ENCODE data around the gene MYCBPAP.

The MYCBPAP gene

GRCh38 chr17:50520483-50520882 is 12.2 kb downstream of the MYCBPAP start:
- DNase-seq: no peak

- DNase-seq: no peak
Measured at GRCh38 chr17:50521514-50521913, 13.3 kb downstream of the MYCBPAP start.

- no peak for DNase-seq
Measured at GRCh38 chr17:50522766-50523165, 14.5 kb downstream of the MYCBPAP start.

- no peak for DNase-seq
Measured at GRCh38 chr17:50523208-50523607, 15.0 kb downstream of the MYCBPAP start.

- DNase-seq: no peak
Measured at GRCh38 chr17:50524838-50525237, 16.6 kb downstream of the MYCBPAP start.

- no peak for DNase-seq
Measured at GRCh38 chr17:50527155-50527762, 19.0 kb downstream of the MYCBPAP start.

GRCh38 chr17:50527949-50528474 is 19.8 kb downstream of the MYCBPAP start:
- DNase-seq: no peak

GRCh38 chr17:50529849-50530248 is 21.6 kb downstream of the MYCBPAP start:
- DNase-seq: no peak

- DNase-seq: no peak
Measured at GRCh38 chr17:50531428-50532025, 23.3 kb downstream of the MYCBPAP start.

GRCh38 chr17:50532452-50533024 is 24.3 kb downstream of the MYCBPAP start, which contains the start of gene EPN3:
EPN3 (plus strand) TSS chr17:50532735; CDS start chr17:50536557, 3,822 bp downstream.
- no peak for DNase-seq

GRCh38 chr17:50533185-50533584 is 24.9 kb downstream of the MYCBPAP start:
- no peak for DNase-seq

- DNase-seq: no peak
Measured at GRCh38 chr17:50533720-50534148, 25.5 kb downstream of the MYCBPAP start.

GRCh38 chr17:50534222-50534978 is 26.2 kb downstream of the MYCBPAP start:
- no peak for DNase-seq

GRCh38 chr17:50534979-50535326 is 26.7 kb downstream of the MYCBPAP start:
- no peak for DNase-seq

- no peak for DNase-seq
Measured at GRCh38 chr17:50535407-50535806, 27.2 kb downstream of the MYCBPAP start.

GRCh38 chr17:50536683-50537646 is 28.7 kb downstream of the MYCBPAP start:
- no peak for DNase-seq

GRCh38 chr17:50537721-50538548 is 29.7 kb downstream of the MYCBPAP start:
- DNase-seq: no peak

GRCh38 chr17:50538549-50539410 is 30.5 kb downstream of the MYCBPAP start:
- DNase-seq: no peak

GRCh38 chr17:50539762-50540559 is 31.7 kb downstream of the MYCBPAP start:
- no peak for DNase-seq

All from CD4-positive, alpha-beta T cell treated with Interleukin-6 for 4 hours (primary cell).